GM18868 (cell line): Measurements from ENCODE around the gene CTAGE8.
"Not testable (repeated sequence)": the region's sequence is repeated elsewhere in the genome, so short reads cannot be mapped to it uniquely, and the experiment has no call there.

Experiments
- ATAC-seq: cut with Tn5 transposase; IDR thresholded peaks from one replicate; pipeline ENCODE4 v1.9.1; 2021; ENCODE audit warnings: mild to moderate bottlenecking, moderate library complexity; ENCODE audit not compliant: unreplicated experiment

CTAGE8 gene

GRCh38 chr7:144269188-144269587 lies at the start of gene CTAGE8:
Gene CTAGE8, minus strand, starts transcription at chr7:144269288. Its CDS starts 38 bp downstream, at chr7:144269250.
- not testable (repeated sequence) for ATAC-seq

- ATAC-seq: not testable (repeated sequence)
Observed at GRCh38 chr7:144317537-144317936, 48.4 kb upstream of the CTAGE8 start.

- ATAC-seq: not testable (repeated sequence)
Observed at GRCh38 chr7:144311872-144312469, 42.9 kb upstream of the CTAGE8 start, which contains the start of gene OR2A1. Gene OR2A1, plus strand, starts transcription at chr7:144312419. Its CDS starts 5,706 bp downstream, at chr7:144318125.

GRCh38 chr7:144311218-144311617 lies 42.1 kb upstream of the CTAGE8 start:
- not testable (repeated sequence) for ATAC-seq

GRCh38 chr7:144309702-144310101 lies 40.6 kb upstream of the CTAGE8 start:
- not testable (repeated sequence) for ATAC-seq

- ATAC-seq: not testable (repeated sequence)
Observed at GRCh38 chr7:144305156-144305555, 36.1 kb upstream of the CTAGE8 start.

- ATAC-seq: not testable (repeated sequence)
Observed at GRCh38 chr7:144303607-144304006, 34.5 kb upstream of the CTAGE8 start.

GRCh38 chr7:144302578-144303303 lies 33.7 kb upstream of the CTAGE8 start:
- not testable (repeated sequence) for ATAC-seq

- ATAC-seq: peak; percentile 75
Observed at GRCh38 chr7:144293794-144294499, 24.9 kb upstream of the CTAGE8 start.

- not testable (repeated sequence) for ATAC-seq
Observed at GRCh38 chr7:144292384-144293161, 23.5 kb upstream of the CTAGE8 start.

GRCh38 chr7:144291607-144292006 lies 22.5 kb upstream of the CTAGE8 start:
- ATAC-seq: not testable (repeated sequence)

- not testable (repeated sequence) for ATAC-seq
Observed at GRCh38 chr7:144287171-144287784, 18.2 kb upstream of the CTAGE8 start.

GRCh38 chr7:144283716-144284115 lies 14.6 kb upstream of the CTAGE8 start:
- ATAC-seq: not testable (repeated sequence)

- not testable (repeated sequence) for ATAC-seq
Observed at GRCh38 chr7:144282490-144282889, 13.4 kb upstream of the CTAGE8 start.

GRCh38 chr7:144281981-144282380 lies 12.9 kb upstream of the CTAGE8 start:
- ATAC-seq: not testable (repeated sequence)

- ATAC-seq: not testable (repeated sequence)
Observed at GRCh38 chr7:144280010-144280409, 10.9 kb upstream of the CTAGE8 start.

GRCh38 chr7:144275281-144275680 lies 6.2 kb upstream of the CTAGE8 start:
- ATAC-seq: not testable (repeated sequence)

- ATAC-seq: not testable (repeated sequence)
Observed at GRCh38 chr7:144264692-144265091, 4.4 kb downstream of the CTAGE8 start, which contains the start of gene OR2A7. Gene OR2A7, minus strand, starts transcription at chr7:144264792. Its CDS starts 5,164 bp downstream, at chr7:144259628.

- ATAC-seq: not testable (repeated sequence)
Observed at GRCh38 chr7:144262128-144262527, 7.0 kb downstream of the CTAGE8 start.

GRCh38 chr7:144259067-144259466 lies 10.0 kb downstream of the CTAGE8 start:
- ATAC-seq: not testable (repeated sequence)
